Activated effector memory CD4-positive, alpha-beta T cell treated with Interleukin-2 at 50 U/mL for 16 hours (primary cell): ENCODE data around the gene AFP.

Experiments used
- DNase-seq: peaks from one replicate; pipeline ENCODE4 v3.0.0-alpha.2; 2020

AFP gene

DNA sequence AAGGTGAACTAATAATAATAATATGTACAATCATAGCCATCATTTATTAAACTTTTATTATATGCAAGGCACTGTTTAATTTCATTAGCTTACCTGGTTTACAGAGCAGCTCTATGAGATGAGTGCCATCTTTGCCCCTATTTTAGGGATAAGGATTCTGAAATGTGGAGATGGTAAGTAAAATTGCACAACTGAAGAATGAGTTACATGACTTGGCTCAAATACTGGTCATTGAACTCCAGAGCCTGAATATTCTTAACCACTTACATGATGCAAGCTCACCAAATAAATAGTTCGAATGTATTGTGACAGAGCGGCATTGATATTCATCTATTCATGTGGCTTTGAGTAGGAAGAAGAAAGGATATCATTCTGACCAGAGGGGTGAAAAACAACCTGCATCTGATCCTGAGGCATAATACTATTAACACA is 20.2 kb upstream of the AFP start:
- no peak for DNase-seq

DNA sequence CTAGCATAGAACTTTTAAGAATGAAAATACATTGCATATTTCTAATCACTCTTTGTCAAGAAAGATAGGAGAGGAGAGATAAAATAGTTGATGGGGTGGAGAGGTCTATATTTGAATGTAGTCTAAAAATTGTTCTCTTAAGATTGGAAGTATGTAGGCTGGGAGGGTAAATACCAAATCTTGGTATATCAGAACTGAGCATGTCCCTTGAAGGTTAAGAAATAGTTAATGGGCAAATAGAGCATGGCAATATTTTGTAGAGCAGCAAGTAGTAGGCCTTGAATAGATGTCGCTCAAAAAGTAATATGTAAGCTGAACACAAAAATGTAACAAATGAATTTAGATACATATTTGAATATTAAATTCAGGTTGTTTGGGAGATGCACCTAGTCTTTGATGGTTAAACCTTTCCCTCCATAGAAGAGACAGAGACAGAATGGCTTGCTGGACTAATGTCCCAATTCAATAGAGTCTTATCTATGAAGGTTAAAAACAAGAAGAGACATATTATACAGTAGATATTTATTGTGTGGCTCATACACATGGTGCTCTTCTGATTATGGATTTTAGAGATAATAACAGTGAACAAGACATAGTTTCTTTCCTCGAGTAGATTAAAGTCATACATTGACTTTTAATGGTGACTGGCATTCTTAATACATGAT is 19.5 kb upstream of the AFP start:
- DNase-seq, result no peak

DNA sequence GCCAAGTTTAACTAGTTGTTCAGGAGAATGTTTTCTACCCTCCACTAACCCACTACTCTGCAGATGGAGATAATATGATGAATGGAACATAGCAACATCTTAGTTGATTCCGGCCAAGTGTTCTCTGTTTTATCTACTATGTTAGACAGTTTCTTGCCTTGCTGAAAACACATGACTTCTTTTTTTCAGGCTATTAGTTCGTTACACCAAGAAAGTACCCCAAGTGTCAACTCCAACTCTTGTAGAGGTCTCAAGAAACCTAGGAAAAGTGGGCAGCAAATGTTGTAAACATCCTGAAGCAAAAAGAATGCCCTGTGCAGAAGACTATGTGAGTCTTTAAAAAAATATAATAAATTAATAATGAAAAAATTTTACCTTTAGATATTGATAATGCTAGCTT is 18.7 kb upstream of the AFP start:
- DNase-seq, result no peak

DNA sequence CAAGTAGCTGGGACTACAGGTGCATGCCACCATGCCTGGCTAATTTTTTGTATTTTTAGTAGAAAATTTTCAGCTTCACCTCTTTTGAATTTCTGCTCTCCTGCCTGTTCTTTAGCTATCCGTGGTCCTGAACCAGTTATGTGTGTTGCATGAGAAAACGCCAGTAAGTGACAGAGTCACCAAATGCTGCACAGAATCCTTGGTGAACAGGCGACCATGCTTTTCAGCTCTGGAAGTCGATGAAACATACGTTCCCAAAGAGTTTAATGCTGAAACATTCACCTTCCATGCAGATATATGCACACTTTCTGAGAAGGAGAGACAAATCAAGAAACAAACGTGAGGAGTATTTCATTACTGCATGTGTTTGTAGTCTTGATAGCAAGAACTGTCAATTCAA is 18.0 kb upstream of the AFP start:
- no peak for DNase-seq

DNA sequence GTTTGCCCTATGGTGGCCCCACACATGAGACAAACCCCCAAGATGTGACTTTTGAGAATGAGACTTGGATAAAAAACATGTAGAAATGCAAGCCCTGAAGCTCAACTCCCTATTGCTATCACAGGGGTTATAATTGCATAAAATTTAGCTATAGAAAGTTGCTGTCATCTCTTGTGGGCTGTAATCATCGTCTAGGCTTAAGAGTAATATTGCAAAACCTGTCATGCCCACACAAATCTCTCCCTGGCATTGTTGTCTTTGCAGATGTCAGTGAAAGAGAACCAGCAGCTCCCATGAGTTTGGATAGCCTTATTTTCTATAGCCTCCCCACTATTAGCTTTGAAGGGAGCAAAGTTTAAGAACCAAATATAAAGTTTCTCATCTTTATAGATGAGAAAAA is 17.3 kb upstream of the AFP start:
- DNase-seq, result no peak

DNA sequence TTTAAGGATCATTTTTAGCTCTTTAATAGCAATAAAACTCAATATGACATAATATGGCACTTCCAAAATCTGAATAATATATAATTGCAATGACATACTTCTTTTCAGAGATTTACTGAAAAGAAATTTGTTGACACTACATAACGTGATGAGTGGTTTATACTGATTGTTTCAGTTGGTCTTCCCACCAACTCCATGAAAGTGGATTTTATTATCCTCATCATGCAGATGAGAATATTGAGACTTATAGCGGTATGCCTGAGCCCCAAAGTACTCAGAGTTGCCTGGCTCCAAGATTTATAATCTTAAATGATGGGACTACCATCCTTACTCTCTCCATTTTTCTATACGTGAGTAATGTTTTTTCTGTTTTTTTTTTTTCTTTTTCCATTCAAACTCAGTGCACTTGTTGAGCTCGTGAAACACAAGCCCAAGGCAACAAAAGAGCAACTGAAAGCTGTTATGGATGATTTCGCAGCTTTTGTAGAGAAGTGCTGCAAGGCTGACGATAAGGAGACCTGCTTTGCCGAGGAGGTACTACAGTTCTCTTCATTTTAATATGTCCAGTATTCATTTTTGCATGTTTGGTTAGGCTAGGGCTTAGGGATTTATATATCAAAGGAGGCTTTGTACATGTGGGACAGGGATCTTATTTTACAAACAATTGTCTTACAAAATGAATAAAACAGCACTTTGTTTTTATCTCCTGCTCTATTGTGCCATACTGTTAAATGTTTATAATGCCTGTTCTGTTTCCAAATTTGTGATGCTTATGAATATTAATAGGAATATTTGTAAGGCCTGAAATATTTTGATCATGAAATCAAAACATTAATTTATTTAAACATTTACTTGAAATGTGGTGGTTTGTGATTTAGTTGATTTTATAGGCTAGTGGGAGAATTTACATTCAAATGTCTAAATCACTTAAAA is 16.6 kb upstream of the AFP start:
- DNase-seq, result no peak

DNA sequence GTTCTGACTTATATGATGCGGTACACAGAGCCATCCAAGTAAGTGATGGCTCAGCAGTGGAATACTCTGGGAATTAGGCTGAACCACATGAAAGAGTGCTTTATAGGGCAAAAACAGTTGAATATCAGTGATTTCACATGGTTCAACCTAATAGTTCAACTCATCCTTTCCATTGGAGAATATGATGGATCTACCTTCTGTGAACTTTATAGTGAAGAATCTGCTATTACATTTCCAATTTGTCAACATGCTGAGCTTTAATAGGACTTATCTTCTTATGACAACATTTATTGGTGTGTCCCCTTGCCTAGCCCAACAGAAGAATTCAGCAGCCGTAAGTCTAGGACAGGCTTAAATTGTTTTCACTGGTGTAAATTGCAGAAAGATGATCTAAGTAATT is 15.4 kb upstream of the AFP start:
- no peak for DNase-seq

DNA sequence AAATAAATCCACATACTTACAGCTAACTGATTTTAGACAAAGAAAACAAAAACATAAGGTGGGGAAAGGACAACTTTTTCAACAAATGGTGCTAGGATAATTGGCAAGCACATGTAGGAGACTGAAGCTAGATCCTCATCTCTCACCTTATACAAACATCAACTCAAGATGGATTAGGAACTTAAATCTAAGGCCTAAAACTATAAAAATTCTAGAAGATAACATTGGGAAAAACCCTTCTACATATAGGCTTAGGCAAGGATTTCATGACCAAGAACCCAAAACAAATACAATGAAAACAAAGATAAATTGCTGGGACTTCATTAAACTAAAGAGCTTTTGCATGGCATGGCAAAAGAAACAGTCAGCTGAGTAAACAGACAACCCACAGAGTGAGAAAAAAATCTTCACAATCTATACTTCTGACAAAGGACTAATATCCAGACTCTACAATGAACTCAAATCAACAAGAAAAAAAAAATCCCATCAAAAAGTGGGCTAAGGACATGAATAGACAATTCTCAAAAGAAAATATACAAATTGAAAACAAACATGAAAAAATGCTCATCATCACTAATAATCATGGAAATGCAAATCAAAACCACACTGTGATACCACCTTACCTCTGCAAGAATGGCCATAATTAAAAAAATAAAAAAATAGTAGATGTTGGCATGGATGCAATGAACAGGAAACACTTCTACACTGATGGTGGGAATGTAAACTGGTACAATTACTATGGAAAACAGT is 14.1 kb upstream of the AFP start:
- DNase-seq, result no peak

DNA sequence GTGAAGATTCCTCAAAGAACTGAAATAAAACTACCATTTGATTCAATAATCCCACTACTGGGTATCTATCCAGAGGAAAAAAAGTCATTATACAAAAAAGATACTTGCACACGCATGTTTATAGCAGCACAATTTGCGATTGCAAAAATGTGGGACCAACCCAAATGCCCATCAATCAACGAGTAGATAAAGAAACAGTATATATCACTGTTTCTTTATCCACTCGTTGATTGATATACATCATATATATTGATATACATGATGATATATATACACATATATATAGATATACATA is 13.6 kb upstream of the AFP start:
- DNase-seq, result no peak

DNA sequence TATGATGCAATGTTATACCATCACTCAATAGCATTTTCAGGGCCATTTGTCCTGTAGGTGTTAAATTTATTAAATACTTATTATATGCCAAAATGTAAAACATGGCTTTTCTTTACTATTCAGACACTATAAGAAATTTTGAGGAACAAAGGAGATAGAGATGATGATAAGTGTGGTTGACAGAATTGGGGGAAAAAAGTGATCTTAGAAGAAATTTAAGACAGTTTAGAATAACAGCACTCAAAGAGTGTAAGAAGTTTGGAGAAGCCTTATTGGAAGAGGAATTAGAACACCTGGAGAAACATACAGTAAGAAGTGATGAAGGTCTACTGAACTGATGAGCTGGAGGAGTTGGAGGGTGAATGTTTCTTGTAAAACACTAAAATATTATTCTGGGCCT is 12.8 kb upstream of the AFP start:
- no peak for DNase-seq

DNA sequence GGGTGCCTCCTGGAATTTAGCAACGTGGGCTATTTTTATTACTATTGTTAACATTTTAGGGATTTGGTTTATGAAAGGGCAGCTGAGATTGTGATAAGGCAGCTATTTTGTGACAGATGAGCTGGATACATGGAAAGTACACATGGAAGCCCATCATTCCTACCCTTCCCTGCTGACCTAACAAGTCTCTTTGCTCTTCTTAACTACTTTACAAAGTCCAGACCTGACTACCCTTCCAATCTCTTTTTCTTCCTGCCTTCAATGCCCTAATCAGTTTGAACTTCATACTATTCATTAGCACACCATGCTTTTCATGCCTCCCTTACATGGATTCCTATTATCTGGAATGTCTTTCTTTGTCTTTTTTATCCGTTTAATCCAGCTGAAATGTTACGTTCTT is 9.4 kb upstream of the AFP start:
- DNase-seq, result no peak

DNA sequence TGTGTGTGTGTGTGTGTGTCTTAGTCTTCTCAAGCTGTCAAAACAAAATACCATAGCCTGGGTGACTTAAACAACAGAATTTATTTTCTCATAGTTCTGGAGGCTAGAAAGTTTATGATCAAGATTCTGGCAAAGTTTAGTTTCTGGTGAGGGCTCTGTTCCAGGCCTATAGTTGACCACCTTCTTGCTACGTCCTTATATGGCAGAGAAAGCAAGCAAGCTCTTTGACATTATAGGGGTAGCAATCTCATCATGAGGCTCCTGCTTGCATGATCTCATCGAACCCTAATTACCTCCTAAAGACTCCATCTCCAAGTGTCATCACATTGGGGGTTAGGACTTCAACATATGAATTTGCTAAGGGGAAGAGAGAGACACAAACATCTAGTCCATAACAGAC is 6.9 kb upstream of the AFP start:
- no peak for DNase-seq

DNA sequence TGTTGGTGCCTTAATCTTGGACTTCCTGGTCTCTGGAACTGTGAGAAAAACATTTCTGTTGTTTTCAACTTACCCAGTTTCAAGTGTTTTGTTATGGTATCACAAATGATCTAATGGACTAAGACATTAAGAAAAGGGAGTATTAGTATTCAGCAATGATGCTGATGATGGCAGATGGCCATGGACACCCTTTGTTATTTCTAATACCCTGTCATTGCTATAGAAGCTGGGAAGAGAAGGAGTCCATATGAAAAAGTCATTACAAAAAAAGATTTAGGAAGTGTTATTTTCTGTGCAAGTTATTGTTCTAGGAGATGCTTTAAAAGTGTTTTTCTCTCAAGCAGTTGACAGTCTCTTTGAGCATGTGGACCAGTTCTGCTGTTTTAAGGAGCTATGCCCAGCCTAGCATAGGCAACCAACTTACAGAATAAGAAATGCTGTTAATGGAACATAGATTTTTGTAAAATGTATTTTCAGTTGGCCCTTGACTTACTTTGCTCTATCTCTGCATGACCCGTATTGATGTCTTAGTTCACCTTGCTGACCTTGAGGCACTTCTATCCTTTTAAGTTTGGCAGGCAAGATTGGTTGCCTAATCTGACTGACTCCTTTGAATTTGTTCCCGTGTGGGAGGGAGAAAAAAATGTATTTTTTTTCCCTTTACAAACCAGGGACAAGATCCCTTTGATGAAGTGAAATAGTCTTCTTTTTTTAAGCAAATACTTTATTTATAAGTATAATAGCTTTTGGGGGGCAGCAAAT is 6.0 kb upstream of the AFP start:
- DNase-seq, result no peak

DNA sequence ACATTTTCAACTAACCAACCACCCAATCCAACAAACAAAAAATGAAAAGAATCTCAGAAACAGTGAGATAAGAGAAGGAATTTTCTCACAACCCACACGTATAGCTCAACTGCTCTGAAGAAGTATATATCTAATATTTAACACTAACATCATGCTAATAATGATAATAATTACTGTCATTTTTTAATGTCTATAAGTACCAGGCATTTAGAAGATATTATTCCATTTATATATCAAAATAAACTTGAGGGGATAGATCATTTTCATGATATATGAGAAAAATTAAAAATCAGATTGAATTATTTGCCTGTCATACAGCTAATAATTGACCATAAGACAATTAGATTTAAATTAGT is 4.2 kb upstream of the AFP start:
- no peak for DNase-seq

DNA sequence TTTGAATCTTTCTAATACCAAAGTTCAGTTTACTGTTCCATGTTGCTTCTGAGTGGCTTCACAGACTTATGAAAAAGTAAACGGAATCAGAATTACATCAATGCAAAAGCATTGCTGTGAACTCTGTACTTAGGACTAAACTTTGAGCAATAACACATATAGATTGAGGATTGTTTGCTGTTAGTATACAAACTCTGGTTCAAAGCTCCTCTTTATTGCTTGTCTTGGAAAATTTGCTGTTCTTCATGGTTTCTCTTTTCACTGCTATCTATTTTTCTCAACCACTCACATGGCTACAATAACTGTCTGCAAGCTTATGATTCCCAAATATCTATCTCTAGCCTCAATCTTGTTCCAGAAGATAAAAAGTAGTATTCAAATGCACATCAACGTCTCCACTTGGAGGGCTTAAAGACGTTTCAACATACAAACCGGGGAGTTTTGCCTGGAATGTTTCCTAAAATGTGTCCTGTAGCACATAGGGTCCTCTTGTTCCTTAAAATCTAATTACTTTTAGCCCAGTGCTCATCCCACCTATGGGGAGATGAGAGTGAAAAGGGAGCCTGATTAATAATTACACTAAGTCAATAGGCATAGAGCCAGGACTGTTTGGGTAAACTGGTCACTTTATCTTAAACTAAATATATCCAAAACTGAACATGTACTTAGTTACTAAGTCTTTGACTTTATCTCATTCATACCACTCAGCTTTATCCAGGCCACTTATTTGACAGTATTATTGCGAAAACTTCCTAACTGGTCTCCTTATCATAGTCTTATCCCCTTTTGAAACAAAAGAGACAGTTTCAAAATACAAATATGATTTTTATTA is 3.6 kb upstream of the AFP start:
- DNase-seq, result no peak

DNA sequence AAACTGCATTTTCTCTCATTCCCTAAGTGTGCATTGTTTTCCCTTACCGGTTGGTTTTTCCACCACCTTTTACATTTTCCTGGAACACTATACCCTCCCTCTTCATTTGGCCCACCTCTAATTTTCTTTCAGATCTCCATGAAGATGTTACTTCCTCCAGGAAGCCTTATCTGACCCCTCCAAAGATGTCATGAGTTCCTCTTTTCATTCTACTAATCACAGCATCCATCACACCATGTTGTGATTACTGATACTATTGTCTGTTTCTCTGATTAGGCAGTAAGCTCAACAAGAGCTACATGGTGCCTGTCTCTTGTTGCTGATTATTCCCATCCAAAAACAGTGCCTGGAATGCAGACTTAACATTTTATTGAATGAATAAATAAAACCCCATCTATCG is 2.9 kb upstream of the AFP start:
- no peak for DNase-seq

DNA sequence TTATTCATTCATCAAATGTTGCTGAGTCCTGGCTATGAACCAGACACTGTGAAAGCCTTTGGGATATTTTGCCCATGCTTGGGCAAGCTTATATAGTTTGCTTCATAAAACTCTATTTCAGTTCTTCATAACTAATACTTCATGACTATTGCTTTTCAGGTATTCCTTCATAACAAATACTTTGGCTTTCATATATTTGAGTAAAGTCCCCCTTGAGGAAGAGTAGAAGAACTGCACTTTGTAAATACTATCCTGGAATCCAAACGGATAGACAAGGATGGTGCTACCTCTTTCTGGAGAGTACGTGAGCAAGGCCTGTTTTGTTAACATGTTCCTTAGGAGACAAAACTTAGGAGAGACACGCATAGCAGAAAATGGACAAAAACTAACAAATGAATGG is 1.7 kb upstream of the AFP start:
- DNase-seq, result no peak

DNA sequence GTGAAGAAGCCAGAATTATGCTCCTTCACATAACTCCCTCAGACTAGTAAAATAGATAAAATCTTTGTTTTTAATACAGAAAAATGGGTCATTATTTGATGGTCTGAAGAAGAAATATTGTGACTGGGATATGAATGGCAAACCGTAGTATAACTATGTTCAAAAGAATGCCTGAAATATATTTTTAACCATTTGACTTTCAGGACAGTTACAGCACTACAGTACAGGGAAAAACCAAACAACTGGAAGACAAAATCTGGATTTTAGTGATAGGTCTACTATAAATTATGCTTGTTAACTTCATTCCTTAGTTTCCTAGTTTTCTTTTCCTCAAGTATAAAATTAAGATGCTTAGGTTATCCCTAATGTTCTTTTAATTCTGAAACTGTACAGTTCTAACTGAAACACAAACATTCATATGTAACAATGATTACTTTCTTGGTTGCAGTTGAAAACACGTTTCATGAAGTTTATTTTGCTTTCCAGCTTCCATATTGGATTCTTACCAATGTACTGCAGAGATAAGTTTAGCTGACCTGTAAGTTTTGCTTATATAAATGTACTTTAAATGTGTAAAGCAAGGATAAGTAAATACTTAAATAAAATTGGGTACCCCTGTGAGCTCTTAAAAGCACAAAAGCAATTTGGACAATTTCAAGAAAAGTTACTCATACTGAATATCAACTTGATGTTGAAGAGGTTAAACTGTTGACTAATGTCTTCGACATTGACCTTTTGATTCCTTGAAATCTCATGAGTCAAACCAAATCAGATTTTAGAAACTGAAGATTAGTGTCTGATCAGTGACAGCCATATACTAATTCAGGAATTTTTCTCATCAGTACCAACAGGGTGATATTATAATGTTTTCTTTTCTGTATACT is 895 bp downstream of the AFP start:
- no peak for DNase-seq

DNA sequence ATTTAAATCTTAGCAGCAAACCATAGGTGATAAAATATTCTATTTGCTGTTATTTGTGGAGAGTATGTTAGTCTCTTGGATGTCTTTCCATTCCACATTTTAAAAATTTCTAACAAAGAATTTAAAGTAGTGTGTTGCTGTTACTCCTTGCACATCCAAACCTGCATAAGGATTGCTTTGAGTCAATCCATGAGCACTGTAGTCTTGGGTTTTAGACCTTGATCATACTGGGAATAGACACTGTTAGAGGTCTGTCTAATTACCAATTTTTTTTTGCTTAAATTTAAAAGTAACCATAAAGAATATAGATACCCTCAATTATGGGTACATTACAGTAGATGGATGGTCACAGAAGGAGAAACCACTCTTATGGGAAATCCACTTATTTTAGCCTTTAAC is 1.5 kb downstream of the AFP start:
- no peak for DNase-seq

DNA sequence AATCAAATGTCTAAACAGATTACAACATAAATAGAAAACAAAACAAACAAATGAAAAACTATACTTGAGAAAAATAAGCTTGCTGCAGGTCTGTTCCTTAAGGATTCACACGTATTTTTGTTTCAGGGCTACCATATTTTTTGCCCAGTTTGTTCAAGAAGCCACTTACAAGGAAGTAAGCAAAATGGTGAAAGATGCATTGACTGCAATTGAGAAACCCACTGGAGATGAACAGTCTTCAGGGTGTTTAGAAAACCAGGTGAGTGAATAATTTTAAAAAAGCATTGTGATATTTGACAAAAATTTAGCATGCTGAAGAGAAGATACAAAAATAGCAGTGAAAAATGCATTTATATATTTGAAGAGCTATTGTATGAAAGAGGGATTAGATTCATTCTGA is 2.0 kb downstream of the AFP start:
- no peak for DNase-seq

DNA sequence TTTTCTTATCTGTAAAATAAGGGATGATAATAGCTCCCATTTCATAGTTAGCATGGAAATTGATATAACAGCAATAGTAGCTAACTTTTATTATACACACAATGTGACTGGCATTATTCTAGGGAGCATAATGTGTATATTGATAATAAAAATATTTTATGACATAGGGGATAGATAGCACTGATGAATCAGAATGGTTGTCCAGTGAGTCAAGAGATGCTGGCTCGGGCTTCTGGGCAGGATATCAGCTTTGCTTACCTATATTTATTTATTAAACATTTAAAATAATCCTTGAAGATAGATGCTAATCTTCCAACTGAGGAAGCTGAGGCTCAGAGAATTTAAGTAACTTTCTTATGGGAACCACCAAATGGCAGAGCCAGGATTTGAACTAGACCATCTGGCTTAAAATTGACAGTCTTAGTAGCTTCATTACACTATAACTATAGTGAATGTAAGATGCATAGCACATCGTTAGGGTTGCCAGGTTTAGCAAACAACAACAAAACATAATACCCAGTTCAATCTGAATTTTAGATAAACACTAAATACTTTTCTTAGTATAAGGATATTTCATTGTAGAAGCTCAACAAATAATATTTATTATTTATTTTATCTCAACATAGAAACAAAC is 2.7 kb downstream of the AFP start:
- no peak for DNase-seq
